ENCODE results near the gene CX3CL1.

The CX3CL1 gene

GRCh38 chr16:57407521-57408353, 35.4 kb downstream of the CX3CL1 start:
- no peak for DNase-seq

DNA sequence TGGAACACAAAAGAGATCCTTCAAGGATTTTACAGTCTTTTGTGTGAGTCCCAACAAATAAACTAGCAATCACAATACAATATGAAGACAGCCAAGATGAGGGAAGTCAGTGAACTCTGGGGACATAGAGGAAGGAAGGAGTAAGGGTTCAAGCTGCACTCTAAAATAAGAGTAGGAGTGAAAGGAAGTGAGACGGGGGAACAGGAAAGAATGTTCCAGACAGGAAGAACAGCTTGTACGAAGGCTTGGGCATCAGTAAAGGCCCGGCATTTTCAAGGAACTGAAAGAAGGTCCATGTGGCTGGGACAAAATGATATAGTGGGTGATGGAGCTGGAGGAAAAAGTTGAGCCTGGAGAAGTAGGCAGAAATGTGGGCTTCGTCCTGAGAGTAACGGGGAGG, 36.8 kb downstream of the CX3CL1 start:
- DNase-seq, result no peak

- DNase-seq, result no peak
Measured at GRCh38 chr16:57409870-57410587, 37.7 kb downstream of the CX3CL1 start.

GRCh38 chr16:57411362-57411976, 39.2 kb downstream of the CX3CL1 start:
- DNase-seq, result no peak

DNA sequence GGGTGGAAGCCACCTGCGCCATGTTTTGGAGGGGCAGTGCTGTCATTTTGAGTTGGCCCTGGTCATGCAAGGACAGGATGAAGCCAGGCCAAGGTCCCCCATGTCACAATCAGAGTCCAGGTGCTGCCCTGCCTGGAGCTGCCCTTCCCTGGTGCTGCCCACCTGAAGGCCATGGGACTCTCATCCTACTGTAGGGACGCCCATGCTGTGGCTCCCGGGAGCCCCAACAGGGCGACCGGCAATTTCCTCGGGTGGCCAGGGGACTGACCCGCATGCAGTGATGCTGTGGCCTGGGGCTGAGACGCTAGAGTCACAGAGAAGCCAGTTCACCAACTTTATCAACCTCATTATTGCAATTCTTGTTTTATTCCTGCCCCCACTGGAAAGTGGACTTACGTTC, 40.3 kb downstream of the CX3CL1 start:
- no peak for DNase-seq

GRCh38 chr16:57413301-57413730, 41.0 kb downstream of the CX3CL1 start:
- DNase-seq, result no peak

GRCh38 chr16:57413733-57414132, 41.4 kb downstream of the CX3CL1 start:
- no peak for DNase-seq

GRCh38 chr16:57416084-57416483, 43.8 kb downstream of the CX3CL1 start:
- no peak for DNase-seq

DNA sequence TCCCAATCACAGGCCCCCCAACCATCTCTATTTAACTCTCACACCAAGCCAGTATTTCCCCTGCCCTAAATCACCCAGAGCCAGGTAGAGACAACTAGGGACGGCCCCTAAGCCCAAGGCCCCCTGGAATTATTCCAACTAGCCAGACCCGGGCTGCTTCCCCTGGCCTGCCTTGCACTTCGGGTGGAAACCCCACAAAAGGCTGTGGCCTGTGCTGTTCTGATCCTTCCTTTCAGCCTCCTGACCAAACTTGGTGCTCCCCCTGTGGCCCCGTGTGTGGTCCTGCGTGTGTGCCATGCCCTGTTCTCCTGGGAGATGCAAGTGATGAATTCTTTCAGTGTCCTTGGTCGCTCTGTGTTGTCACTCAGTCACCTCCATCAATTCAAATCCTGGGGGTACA, 47.2 kb downstream of the CX3CL1 start:
- no peak for DNase-seq

DNA sequence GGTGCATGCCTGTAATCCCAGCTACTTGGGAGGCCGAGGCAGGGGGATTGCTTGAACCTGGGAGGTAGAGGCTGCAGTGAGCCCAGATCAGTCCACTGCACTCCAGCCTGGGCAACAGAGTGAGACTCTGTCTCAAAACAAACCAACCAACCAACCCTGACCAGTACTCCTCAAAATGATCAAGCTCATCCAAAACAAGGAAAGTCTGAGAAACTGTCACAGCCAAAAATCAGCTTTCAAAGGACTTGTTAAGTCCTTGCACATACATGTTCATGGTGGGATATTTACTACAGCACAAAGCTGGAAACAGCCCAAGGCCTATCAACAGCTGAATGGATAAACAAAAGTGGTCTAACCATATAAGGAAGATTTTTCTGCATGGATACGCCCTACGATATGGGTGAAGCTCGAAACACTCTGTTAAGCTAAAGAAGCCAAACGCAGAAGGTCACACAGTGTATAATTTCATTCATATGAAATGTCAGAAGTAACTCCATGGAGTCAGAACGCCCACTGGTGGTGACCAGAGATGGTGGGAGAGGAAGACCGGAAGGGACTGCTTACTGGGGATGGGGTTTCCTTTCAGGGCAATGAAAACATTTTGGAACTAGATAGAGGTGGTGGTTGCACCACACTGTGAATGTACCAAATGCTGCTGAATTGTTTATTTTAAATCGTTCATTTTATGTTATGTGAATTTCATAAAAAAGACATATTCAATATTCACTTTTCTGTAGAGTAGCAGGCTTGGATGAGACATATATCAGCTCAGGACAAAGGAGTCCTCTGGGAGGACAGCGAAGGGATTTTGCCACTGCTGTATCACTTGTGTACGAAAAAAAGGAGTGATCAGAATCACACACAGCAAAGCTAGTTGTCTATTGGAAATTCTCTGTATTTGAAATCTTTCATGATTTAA, 50.0 kb downstream of the CX3CL1 start:
- peak; percentile 67 for DNase-seq

GRCh38 chr16:57423152-57423551, 50.9 kb downstream of the CX3CL1 start:
- DNase-seq, result no peak

DNA sequence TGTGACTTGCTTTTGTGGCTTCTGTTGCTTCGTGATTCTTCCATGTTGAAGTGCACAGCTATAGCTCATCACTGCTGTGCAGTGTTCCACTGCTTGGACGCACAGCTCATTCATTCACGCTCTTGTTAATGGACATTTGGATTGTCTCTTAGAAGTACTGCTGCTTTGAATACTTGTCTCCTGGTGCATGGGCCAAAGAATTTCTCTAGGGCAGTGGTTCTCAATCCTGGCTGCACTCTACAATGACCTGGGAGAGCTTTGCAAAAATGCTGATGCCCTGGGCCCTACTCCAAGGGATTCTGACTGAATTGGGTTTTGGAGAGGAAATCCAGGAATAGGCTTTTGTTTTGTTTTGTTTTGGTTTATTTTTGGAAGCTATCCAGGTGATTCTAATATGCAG, 52.3 kb downstream of the CX3CL1 start:
- no peak for DNase-seq

GRCh38 chr16:57426356-57426755, 54.1 kb downstream of the CX3CL1 start:
- DNase-seq, result no peak

DNA sequence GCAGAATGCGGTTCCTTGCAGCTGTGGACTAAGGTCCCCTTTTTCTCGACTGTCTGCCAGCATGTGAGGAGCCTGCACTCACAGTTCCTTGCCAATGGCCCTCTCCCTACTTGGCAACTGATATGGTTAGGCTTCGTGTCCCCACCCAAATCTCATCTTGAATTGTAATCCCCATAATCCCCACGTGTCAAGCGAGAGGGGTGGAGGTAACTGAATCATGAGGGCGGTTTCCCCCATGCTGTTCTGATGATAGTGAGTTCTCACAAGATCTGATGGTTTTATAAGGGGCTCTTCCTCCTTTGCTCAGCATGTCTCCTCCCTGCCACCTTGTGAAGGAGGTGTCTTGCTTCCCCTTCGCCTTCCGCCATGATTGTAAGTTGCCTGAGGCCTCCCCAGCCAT, 55.0 kb downstream of the CX3CL1 start:
- no peak for DNase-seq

- DNase-seq, result no peak
Measured at GRCh38 chr16:57427824-57428223, 55.5 kb downstream of the CX3CL1 start.

DNA sequence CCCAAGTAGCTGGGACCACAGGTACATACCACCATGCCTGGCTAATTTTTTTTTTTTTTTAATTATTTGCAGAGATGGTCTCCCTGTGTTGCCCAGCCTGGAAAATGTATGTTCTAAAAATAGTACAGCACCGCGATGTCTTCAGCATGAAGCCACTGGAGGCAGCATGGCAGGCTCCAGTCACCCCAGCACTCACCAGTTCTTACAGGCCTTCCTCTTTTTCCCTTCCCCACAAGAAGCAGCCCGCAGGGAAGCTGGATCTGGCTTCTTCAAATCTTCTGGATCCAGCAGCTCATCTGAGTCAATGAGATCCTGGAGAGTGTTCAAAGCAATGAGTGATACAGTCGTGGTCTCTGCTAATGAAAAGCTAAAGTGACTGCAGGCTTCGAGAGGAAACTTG, 58.7 kb downstream of the CX3CL1 start:
- no peak for DNase-seq

GRCh38 chr16:57432505-57432904, 60.2 kb downstream of the CX3CL1 start:
- DNase-seq, result no peak

GRCh38 chr16:57432989-57433388, 60.7 kb downstream of the CX3CL1 start:
- DNase-seq, result no peak

GRCh38 chr16:57434003-57434402, 61.7 kb downstream of the CX3CL1 start:
- DNase-seq, result no peak
